T-helper 22 cell (primary cell): Measurements from ENCODE around the gene MCUR1.
A peak's percentile ranks its signal among the peaks of the same experiment; 100 is the strongest.
"Not testable (repeated sequence)": the region's sequence is repeated elsewhere in the genome, so short reads cannot be mapped to it uniquely, and the experiment has no call there.

Experiments
- DNase-seq: peaks from one replicate; pipeline ENCODE4 v3.0.0-alpha.2; 2020; ENCODE audit warnings: low read depth

The MCUR1 gene

GRCh38 chr6:13828656-13829301, 14.4 kb upstream of the MCUR1 start:
- DNase-seq, result not testable (repeated sequence)

GRCh38 chr6:13827032-13827431, 12.7 kb upstream of the MCUR1 start:
- DNase-seq, result no peak

DNA sequence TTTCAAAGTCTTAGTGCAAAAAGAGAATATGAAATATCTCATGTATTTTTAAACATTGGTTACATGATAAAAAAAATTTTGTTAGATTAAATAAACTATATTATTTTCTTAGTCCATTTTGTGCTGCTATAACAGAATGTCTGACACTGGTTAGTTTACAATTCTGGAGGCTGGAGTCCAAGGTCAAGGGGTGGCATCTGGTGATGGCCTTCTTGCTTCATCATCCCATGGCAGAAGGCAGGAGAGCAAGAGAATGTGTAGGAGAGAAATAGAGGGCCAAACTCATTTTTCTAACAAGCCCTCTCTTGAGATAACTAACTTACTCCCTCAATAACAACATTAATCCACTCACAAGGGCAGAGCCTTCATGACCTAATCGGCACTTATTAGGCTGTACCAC, 11.5 kb upstream of the MCUR1 start:
- no peak for DNase-seq

DNA sequence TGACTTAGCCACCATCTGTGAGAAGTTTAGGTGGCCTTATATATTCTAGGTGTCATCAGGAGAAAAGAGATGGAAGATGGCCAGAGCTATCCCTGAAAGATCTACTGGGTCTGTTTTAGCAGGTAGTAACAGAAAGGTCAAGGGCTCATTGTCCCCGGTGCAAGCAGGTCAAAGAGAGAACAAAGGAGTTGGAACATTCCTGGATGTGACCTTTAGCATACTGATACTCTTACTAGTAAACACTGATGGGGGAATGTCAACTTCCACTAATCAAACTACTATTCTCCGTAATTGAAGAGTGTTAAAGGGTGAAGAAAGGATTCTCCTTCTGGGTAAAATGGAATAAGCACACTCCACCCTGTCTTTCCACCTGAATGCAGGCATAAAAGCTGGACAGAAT, 4.0 kb upstream of the MCUR1 start:
- no peak for DNase-seq

DNA sequence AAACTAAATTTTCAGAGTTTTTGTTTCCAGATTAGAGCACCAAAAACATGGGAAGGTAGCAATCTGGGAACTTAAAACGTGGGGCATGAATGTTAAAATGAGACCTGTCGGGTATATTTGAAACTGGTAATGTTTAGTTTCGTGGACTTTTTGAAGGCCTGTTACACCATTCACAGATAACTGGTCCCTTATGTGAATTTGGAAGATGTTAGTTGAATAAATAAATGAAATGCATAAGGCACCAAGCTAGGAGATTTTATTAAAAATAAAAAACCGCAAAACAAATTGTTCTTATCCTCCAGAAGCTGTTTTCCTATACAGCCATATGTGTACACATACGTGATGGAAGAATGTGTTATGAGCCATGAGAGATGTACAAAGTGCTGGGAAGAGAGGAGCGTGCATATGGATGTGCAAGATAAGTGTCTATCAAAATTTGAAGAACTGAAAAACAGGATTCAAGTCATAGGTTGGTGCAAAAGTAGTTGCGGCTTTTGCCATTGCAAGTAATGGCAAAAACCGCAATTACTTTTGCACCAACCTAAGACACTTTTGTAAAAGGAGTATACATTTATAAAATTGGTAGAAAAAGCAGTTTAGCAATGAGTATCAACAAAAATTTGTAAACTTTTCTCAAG, 700 bp upstream of the MCUR1 start:
- no peak for DNase-seq

DNA sequence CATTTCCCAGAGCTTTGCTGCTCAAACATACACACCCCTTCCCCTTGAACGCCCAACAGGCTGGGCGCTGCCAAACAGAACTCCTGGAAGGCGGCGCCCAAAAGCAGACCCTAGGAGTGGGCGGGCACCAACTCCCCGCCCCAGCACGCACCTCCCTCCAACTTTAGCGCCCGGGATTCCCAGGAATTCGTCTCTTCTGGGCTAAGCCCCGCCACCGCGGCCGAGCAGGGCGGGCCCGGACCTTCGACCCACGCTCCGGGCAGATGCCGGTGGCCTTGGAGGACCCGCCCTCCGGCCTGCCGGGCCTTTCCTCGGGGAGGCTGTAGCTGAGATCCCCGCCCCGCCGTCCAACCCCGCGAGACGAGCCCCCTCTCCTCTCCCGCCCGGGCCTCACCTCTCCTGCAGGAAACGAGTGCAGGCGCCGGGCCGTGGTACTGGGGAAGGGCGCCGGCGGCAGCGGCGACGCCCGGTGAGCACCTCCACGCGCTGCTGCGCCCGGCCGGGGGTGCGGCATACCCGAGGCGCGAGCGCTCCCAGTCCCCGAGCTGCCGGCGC, 659 bp downstream of the MCUR1 start:
- DNase-seq, result peak; percentile 20

DNA sequence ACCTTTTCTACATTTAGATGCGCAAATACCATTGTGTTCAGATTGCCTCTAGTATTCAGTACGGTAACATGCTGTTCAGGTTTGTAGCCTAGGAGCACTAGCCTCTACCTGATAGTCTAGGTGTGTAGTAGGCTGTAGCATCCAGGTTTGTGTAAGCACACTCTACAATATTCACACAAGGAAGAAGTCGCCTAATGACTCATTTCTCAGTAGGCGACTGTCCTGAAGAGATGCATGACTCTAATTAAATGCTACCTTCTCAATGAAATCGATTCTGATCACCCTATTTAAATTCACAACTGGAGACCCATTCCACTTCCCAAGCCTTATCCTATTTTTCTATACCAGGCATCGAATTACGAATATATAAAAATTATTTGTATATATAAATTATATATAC, 1.3 kb downstream of the MCUR1 start:
- DNase-seq, result no peak

DNA sequence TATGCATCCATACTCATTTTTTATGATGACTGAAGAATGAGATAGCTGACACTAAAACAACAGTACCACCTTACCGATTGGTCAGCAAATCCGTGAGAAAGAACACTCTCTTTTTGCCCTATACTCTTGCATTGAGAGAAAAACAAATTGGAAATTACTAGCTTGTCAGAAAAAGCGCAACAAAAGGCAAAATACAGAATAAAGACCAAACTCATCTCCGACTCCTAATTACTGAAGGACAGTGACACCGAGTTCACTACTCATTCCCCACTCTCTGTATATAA, 2.1 kb downstream of the MCUR1 start:
- DNase-seq, result no peak

DNA sequence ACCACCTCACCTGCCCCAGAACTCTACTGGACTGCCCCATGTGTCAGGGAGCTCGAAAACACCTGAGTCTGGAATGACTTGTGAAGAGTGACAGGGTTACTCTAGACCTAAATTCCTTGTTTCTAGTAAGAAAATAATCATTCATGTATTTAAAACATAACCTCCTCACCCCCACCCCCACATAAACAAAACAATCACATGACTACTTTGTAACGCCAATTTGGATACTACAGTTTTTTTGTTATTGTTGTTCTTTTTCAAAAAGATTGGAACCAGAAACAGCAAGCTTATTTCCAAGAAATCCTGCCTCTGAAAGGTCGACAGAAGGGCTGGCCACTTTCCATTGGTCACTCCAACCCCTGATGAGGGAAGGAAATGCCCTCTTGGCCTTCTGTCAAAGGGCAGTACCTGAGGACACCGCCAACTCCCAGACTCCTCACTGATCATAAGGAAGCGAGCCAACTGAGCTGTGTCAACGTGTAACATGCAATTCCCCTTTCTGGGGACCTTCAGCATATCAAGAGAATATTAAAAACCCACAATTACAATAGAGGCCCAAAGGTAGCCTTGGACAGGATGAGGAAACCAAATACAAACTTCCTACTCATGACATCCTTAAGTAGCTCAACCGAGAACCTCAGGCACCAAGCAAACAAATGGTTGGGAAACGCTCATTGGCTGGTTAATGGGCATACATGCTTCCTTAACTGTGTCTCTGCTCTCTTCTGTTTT, 2.6 kb downstream of the MCUR1 start:
- no peak for DNase-seq

- DNase-seq, result no peak
Observed at GRCh38 chr6:13810688-13811446, 3.5 kb downstream of the MCUR1 start.

DNA sequence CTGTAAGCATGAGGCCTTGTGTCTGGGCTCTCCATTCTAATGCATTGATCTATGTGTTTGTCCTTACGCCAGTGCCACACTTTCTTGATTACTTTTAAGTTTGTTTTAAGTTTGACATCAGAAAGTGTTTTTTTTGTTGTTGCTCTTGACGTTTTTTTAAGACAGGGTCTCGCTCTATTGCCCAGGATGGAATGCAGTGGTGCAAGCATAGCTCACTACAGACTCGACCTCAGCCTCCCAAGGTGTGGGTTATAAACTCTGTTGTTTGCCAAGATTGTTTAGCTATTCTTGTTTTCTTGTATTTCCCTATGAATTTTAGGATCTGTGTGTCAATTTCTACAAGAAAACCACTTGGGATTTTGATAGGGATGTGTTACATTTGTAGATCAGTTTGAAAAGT, 5.6 kb downstream of the MCUR1 start:
- DNase-seq, result no peak

GRCh38 chr6:13807696-13808095, 6.7 kb downstream of the MCUR1 start:
- DNase-seq, result no peak

DNA sequence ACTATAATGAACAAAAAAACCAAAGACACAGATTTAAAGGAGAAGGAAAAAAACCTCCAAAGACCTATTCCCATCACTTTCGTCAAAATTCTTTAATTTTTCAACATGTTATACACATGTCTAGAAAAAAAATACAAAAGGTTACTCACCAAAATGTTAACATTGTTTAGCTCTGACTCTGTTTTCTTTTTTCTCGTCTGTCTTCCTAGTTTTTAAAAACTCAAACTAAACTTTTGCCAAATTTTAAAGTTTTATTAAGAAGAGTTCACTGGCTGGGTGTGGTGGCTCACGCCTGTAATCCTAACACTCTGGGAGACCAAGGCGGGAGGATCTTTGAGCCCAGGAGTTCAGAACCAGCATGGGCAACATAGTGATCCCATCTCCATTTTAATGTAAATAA, 10.8 kb downstream of the MCUR1 start:
- no peak for DNase-seq

DNA sequence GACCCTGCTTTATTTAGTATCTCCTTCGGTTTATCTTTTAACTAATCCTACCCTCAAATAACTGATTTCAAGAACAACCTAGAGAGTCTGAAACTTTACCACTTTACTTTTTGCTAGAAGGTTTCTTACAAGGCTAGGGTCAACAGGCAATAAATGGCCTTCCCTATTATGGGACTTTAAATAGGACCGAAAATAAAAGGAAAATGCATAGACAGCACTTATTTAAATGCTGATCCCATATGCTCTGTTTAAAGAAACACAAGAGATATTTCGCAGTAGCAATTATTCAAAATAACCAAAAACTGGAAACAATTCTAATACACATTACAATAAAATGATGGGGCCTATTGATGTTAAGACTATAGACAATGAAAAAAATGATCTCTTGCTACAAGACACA, 13.7 kb downstream of the MCUR1 start:
- DNase-seq, result no peak

GRCh38 chr6:13796781-13797180, 17.6 kb downstream of the MCUR1 start:
- no peak for DNase-seq

- DNase-seq, result peak; percentile 50
Observed at GRCh38 chr6:13795041-13795750, 19.2 kb downstream of the MCUR1 start.

GRCh38 chr6:13794184-13794583, 20.2 kb downstream of the MCUR1 start:
- no peak for DNase-seq

DNA sequence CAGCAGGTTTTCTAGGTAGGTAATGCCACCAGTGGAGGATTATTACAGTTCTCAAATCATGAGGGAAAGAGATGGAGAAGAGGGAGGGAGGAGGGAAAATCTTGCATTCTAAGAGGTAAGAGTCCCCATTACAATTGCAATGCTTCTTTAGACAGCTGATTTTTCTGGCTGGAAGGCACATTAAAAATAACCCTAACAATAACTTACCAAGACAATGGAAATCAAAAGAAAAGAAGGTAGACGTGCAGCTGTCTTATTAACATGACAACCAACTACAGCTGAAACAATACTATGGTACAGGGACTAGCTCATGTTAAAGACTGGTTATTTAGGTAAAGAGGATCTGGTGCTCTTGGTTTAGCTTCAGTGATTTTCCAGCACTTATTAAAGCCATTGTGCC, 24.6 kb downstream of the MCUR1 start:
- DNase-seq, result no peak

GRCh38 chr6:13788820-13789219, 25.5 kb downstream of the MCUR1 start:
- DNase-seq, result no peak

GRCh38 chr6:13787137-13787536, 27.2 kb downstream of the MCUR1 start:
- DNase-seq, result no peak

GRCh38 chr6:13780162-13780561, 34.2 kb downstream of the MCUR1 start:
- not testable (repeated sequence) for DNase-seq

GRCh38 chr6:13778028-13778427, 36.3 kb downstream of the MCUR1 start:
- DNase-seq, result no peak
